ENCODE measurements around the gene GATA6.
"Not testable (repeated sequence)": the region's sequence is repeated elsewhere in the genome, so short reads cannot be mapped to it uniquely, and the experiment has no call there.

GATA6 gene

DNA sequence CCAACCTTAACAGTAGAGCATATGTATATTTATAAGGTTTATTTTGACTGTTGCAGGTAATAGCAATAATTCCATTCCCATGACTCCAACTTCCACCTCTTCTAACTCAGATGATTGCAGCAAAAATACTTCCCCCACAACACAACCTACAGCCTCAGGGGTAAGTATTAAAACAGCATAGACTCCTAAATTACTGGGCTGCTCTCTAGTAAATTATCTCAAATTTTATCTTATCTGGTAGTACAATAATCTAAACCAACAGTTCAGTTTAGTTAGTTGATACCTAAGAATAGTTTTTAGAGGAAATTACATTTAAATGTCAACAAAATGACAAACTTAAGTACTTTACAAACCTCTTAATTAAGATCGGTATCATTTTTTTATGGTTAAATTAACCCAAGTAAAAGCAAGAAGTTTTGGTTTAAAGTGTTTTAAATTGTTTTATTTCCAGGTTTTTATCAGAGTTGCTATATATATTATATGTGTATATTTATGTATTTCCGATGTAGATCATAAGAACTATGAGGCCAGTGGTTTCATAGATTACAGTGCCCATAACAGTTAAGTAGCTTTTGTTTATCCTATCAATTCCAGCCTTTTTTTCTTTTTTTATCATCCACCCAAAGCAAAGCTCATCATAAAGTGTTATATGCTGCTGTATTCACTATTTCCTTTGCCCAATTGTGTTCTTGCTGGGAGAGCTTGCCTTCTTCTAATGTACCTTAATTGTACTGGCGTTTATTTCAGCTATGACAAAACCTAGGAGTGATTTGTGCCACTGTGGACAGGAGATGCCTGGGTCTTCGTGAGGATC is 13.7 kb downstream of the GATA6 start:
- no peak for DNase-seq (ENCODE audit: low read depth)
- H3K4me3 ChIP-seq (ENCODE audit: low read depth, low read length): no peak overlapping the region
- TF ChIP-seq MYC (IDR thresholded peaks at IDR 0.05; ENCODE audit: low read depth, low read length) (no peak), POLR2A (IDR thresholded peaks at IDR 0.05; ENCODE audit: extremely low read depth, insufficient read length) (no peak)
- TF ChIP-seq, protein P1, sequence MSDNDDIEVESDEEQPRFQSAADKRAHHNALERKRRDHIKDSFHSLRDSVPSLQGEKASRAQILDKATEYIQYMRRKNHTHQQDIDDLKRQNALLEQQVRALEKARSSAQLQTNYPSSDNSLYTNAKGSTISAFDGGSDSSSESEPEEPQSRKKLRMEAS (IDR thresholded peaks at IDR 0.05; ENCODE audit: low read depth, low read length): no peak
- TF ChIP-seq, protein P2, sequence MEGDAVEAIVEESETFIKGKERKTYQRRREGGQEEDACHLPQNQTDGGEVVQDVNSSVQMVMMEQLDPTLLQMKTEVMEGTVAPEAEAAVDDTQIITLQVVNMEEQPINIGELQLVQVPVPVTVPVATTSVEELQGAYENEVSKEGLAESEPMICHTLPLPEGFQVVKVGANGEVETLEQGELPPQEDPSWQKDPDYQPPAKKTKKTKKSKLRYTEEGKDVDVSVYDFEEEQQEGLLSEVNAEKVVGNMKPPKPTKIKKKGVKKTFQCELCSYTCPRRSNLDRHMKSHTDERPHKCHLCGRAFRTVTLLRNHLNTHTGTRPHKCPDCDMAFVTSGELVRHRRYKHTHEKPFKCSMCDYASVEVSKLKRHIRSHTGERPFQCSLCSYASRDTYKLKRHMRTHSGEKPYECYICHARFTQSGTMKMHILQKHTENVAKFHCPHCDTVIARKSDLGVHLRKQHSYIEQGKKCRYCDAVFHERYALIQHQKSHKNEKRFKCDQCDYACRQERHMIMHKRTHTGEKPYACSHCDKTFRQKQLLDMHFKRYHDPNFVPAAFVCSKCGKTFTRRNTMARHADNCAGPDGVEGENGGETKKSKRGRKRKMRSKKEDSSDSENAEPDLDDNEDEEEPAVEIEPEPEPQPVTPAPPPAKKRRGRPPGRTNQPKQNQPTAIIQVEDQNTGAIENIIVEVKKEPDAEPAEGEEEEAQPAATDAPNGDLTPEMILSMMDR (IDR thresholded peaks at IDR 0.05; ENCODE audit: low read depth, low read length): no peak

GRCh38 chr18:22183698-22184170 is 14.3 kb downstream of the GATA6 start:
- TF ChIP-seq, protein P2 (IDR thresholded peaks at IDR 0.05; ENCODE audit: low read depth, low read length): no peak
- TF ChIP-seq, protein P1 (IDR thresholded peaks at IDR 0.05; ENCODE audit: low read depth, low read length): no peak
- no peak for TF ChIP-seq MYC (IDR thresholded peaks at IDR 0.05; ENCODE audit: low read depth, low read length)
- TF ChIP-seq POLR2A (IDR thresholded peaks at IDR 0.05; ENCODE audit: extremely low read depth, insufficient read length): no peak
- H3K4me3 ChIP-seq (ENCODE audit: low read depth, low read length): no peak overlapping the region
- no peak for DNase-seq (ENCODE audit: low read depth)

DNA sequence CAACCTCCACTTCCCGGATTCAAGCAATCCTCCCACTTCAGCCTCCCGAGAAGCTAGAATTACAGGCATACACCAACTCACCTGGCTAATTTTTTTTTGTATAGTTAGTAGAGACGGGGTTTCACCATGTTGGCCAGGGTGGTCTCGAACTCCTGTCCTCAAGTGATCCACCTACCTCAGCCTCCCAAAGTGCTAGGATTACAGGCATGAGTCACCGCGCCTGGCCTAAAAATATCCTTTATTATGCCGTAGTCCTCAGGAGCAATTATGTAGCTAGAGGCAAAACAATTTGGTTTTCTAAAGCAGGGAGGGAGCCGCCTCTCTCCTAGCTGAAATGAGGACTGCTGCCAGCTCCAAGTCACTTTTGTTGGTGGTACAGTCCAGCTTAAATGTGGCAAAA is 15.2 kb downstream of the GATA6 start:
- not testable (repeated sequence) for H3K4me3 ChIP-seq (ENCODE audit: low read depth, low read length); DNase-seq (ENCODE audit: low read depth)

GRCh38 chr18:22185273-22185672 is 15.9 kb downstream of the GATA6 start:
- no peak for DNase-seq (ENCODE audit: low read depth)
- no peak overlapping the region for H3K4me3 ChIP-seq (ENCODE audit: low read depth, low read length)
- TF ChIP-seq, protein P2 (IDR thresholded peaks at IDR 0.05; ENCODE audit: low read depth, low read length): no peak
- TF ChIP-seq MYC (IDR thresholded peaks at IDR 0.05; ENCODE audit: low read depth, low read length) (no peak), POLR2A (IDR thresholded peaks at IDR 0.05; ENCODE audit: extremely low read depth, insufficient read length) (no peak)
- TF ChIP-seq, protein P1 (IDR thresholded peaks at IDR 0.05; ENCODE audit: low read depth, low read length): no peak

DNA sequence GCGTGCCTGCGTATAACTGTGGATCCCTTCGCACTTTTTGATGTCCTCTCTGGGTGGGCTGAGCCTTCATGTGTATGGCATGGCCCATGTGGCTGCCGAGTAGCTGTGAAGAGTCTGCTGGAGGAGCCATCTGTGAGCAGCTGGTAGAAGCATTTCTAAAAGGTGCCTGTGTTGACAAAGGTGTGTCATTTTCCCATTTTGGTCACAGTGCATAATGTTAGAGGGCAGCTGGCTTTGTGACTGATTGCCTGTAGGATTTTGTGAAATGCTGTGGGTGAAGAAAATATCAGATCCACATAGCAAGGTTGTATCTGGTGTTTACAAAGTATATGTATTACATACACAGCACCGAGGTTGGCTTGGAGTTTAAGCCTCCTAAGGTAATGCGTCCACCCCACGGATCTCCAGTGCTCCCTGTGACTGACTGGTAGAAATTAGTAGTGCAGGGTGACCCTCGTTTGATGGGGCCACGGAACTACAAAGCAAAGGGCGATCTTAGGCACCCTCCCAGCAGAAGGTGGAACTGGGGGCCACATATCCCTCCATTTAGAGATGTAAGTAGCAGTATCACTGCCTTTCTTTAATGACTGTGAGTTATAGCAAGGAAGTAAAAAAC is 16.5 kb downstream of the GATA6 start:
- TF ChIP-seq, protein P1 (IDR thresholded peaks at IDR 0.05; ENCODE audit: low read depth, low read length): no peak
- TF ChIP-seq, protein P2 (IDR thresholded peaks at IDR 0.05; ENCODE audit: low read depth, low read length): no peak
- TF ChIP-seq POLR2A (IDR thresholded peaks at IDR 0.05; ENCODE audit: extremely low read depth, insufficient read length) (no peak), MYC (IDR thresholded peaks at IDR 0.05; ENCODE audit: low read depth, low read length) (no peak)
- no peak for DNase-seq (ENCODE audit: low read depth)
- no peak overlapping the region for H3K4me3 ChIP-seq (ENCODE audit: low read depth, low read length)

- no peak overlapping the region for H3K4me3 ChIP-seq (ENCODE audit: low read depth, low read length)
- DNase-seq (ENCODE audit: low read depth): no peak
- TF ChIP-seq, protein P1 (IDR thresholded peaks at IDR 0.05; ENCODE audit: low read depth, low read length): no peak
- TF ChIP-seq POLR2A (IDR thresholded peaks at IDR 0.05; ENCODE audit: extremely low read depth, insufficient read length) (no peak), MYC (IDR thresholded peaks at IDR 0.05; ENCODE audit: low read depth, low read length) (no peak)
- TF ChIP-seq, protein P2 (IDR thresholded peaks at IDR 0.05; ENCODE audit: low read depth, low read length): no peak
Observed at GRCh38 chr18:22186484-22186971, 17.1 kb downstream of the GATA6 start.
